MM.1S (cell line): Measurements from ENCODE around the gene CLN5.

ENCODE experiments used
- DNase-seq: peaks from one replicate; pipeline ENCODE4 v3.0.0-alpha.2; 2015
- H2AFZ ChIP-seq: fragments of 300-600 bp; sonication (generic); 2 replicates; pipeline ENCODE4 v1.6.0; 2016; ENCODE audit warnings: antibody characterized with exemption, low read length
- H3F3A ChIP-seq: fragments of 300-600 bp; sonication (generic); 2 replicates; pipeline ENCODE4 v1.6.1; 2016; ENCODE audit warnings: mild to moderate bottlenecking, antibody characterized with exemption, low read length, moderate library complexity, mixed read lengths; ENCODE audit not compliant: insufficient read depth
- H3K27ac ChIP-seq: fragments of 300-600 bp; sonication (generic); 2 replicates; pipeline ENCODE4 v1.5.1; 2016; ENCODE audit warnings: mild to moderate bottlenecking, low read length
- H3K27me3 ChIP-seq: fragments of 300-600 bp; sonication (generic); replicated peaks from 2 replicates; pipeline ENCODE4 v1.6.0; 2016; ENCODE audit warnings: low read length; ENCODE audit not compliant: insufficient read depth
- H3K36me3 ChIP-seq: fragments of 300-600 bp; sonication (generic); replicated peaks from 2 replicates; pipeline ENCODE4 v1.6.1; 2016; ENCODE audit warnings: mild to moderate bottlenecking, low read length, mixed read lengths; ENCODE audit not compliant: insufficient read depth
- H3K4me1 ChIP-seq: fragments of 300-600 bp; sonication (generic); 2 replicates; pipeline ENCODE4 v1.6.1; 2016; ENCODE audit warnings: low read length, mixed read lengths
- H3K4me2 ChIP-seq: fragments of 300-600 bp; sonication (generic); 2 replicates; pipeline ENCODE4 v1.6.0; 2016; ENCODE audit warnings: low read depth, low read length
- H3K4me3 ChIP-seq: fragments of 300-600 bp; sonication (generic); 2 replicates; pipeline ENCODE4 v1.5.1; 2016; ENCODE audit warnings: low read length, mixed read lengths
- H3K79me2 ChIP-seq: fragments of 300-600 bp; sonication (generic); 2 replicates; pipeline ENCODE4 v1.6.1; 2016; ENCODE audit warnings: mixed run types, low read length, mixed read lengths
- H3K9ac ChIP-seq: fragments of 300-600 bp; sonication (generic); 2 replicates; pipeline ENCODE4 v1.6.1; 2016; ENCODE audit warnings: low read length, mixed read lengths
- H3K9me2 ChIP-seq: fragments of 300-600 bp; sonication (generic); replicated peaks from 2 replicates; pipeline ENCODE4 v1.6.1; 2016; ENCODE audit warnings: mild to moderate bottlenecking, low read length, mixed read lengths; ENCODE audit not compliant: insufficient read depth
- H3K9me3 ChIP-seq: fragments of 300-600 bp; sonication (generic); replicated peaks from 2 replicates; pipeline ENCODE4 v1.6.1; 2016; ENCODE audit warnings: mild to moderate bottlenecking, low read length, mixed read lengths; ENCODE audit not compliant: insufficient read depth
- H4K20me1 ChIP-seq: fragments of 300-600 bp; sonication (generic); 2 replicates; pipeline ENCODE4 v1.6.1; 2016; ENCODE audit warnings: mild to moderate bottlenecking, low read length, moderate library complexity, mixed read lengths; ENCODE audit not compliant: insufficient read depth
- CTCF ChIP-seq: fragments of 300-600 bp; sonication (generic); IDR thresholded peaks from 2 replicates; pipeline ENCODE4 v1.5.1; 2016; ENCODE audit warnings: antibody characterized with exemption, low read length, mixed read lengths
- EZH2 ChIP-seq: fragments of 300-600 bp; sonication (generic); optimal IDR thresholded peaks from 2 replicates; pipeline ENCODE3; 2017; ENCODE audit warnings: low read depth, mild to moderate bottlenecking, antibody characterized with exemption, low read length, mixed read lengths
- EZH2phosphoT487 ChIP-seq: fragments of 300-600 bp; sonication (generic); IDR thresholded peaks from 2 replicates; pipeline ENCODE4 v1.6.1; 2018; ENCODE audit warnings: antibody characterized with exemption, low read length

Gene CLN5

GRCh38 chr13:76954538-76954937 lies 37.3 kb upstream of the CLN5 start:
- Histone ChIP-seq H3K36me3 (no peaks in the 10 kb centered on the region), H3K9ac (no peak overlapping the region), H3K4me3 (no peak overlapping the region), H3K27ac (no peak overlapping the region), H3K79me2 (no peaks in the 10 kb centered on the region), H3K4me1 (no peaks in the 10 kb centered on the region), H3K9me2 (no peaks in the 10 kb centered on the region), H3F3A (no peaks in the 10 kb centered on the region), H3K9me3 (no peaks in the 10 kb centered on the region), H3K4me2 (no peak overlapping the region), H4K20me1 (no peaks in the 10 kb centered on the region), H3K27me3 (no peaks in the 10 kb centered on the region), H2AFZ (no peak overlapping the region)
- no peak for DNase-seq
- no peak for TF ChIP-seq EZH2
- no peak for TF ChIP-seq EZH2phosphoT487
- TF ChIP-seq CTCF = no peak

- DNase-seq = no peak
- no peaks in the 10 kb centered on the region for H4K20me1 ChIP-seq
- H3K36me3 ChIP-seq = no peaks in the 10 kb centered on the region
These were observed 36.7 kb upstream of the CLN5 start for GRCh38 chr13:76955193-76955592.

GRCh38 chr13:76955661-76956060 lies 36.2 kb upstream of the CLN5 start:
- Histone ChIP-seq H2AFZ (no peak overlapping the region), H3K4me2 (no peak overlapping the region), H3K9me3 (no peaks in the 10 kb centered on the region), H3K4me1 (no peaks in the 10 kb centered on the region), H3K79me2 (no peaks in the 10 kb centered on the region), H3K9ac (no peak overlapping the region), H3F3A (no peaks in the 10 kb centered on the region), H3K4me3 (no peak overlapping the region), H3K36me3 (no peaks in the 10 kb centered on the region), H4K20me1 (no peaks in the 10 kb centered on the region), H3K9me2 (no peaks in the 10 kb centered on the region), H3K27me3 (no peaks in the 10 kb centered on the region), H3K27ac (no peak overlapping the region)
- DNase-seq = no peak
- no peak for TF ChIP-seq CTCF
- TF ChIP-seq EZH2 = no peak
- TF ChIP-seq EZH2phosphoT487 = no peak

More at GRCh38 chr13:76955193-76955592, 36.7 kb upstream of the CLN5 start:
- Histone ChIP-seq H3K9ac (no peak overlapping the region), H3K9me2 (no peaks in the 10 kb centered on the region), H3K4me1 (no peaks in the 10 kb centered on the region), H3K4me3 (no peak overlapping the region), H3K27me3 (no peaks in the 10 kb centered on the region), H3K9me3 (no peaks in the 10 kb centered on the region), H3F3A (no peaks in the 10 kb centered on the region), H3K4me2 (no peak overlapping the region), H3K79me2 (no peaks in the 10 kb centered on the region), H2AFZ (no peak overlapping the region), H3K27ac (no peak overlapping the region)
- TF ChIP-seq EZH2 (no peak), CTCF (no peak), EZH2phosphoT487 (no peak)
